ENCODE results near the gene POU2AF1.

Gene POU2AF1

DNA sequence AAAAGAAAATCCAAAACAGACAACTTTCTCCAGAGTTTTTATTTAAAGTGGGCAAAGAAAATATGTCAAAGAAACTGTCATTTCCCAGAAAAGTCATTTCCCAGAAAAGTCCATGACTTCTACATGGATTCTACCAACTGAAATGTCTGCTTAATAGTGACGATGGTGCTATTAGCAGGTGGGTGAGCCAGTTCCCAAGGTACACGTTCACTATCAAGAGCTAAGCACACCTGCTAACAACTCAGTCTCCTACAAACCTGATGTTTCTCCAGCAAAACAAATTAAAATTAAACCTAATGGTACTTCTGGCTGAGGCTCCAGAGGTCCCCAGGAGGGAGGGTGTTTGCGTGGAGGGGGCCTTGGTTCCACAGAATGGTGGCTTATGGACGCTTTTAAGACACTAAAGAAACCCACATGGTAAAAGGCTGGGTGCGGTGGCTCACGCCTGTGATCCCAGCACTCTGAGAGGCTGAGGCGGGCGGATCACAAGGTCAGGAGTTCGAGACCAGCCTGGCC, 26.8 kb downstream of the POU2AF1 start:
- no peaks in the 10 kb centered on the region for H3K9me3 ChIP-seq (ENCODE audit: low read length)
- H2AFZ ChIP-seq (ENCODE audit: low read depth, low read length), result no peak overlapping the region
- H3K36me3 ChIP-seq (ENCODE audit: insufficient read depth, low read length), result no peaks in the 10 kb centered on the region
- H3K4me1 ChIP-seq (ENCODE audit: insufficient read depth, low read length), result no peaks in the 10 kb centered on the region
- no peak overlapping the region for H3K4me3 ChIP-seq (ENCODE audit: low read length)
- no peaks in the 10 kb centered on the region for H3K27me3 ChIP-seq (ENCODE audit: insufficient read depth, low read length)

DNA sequence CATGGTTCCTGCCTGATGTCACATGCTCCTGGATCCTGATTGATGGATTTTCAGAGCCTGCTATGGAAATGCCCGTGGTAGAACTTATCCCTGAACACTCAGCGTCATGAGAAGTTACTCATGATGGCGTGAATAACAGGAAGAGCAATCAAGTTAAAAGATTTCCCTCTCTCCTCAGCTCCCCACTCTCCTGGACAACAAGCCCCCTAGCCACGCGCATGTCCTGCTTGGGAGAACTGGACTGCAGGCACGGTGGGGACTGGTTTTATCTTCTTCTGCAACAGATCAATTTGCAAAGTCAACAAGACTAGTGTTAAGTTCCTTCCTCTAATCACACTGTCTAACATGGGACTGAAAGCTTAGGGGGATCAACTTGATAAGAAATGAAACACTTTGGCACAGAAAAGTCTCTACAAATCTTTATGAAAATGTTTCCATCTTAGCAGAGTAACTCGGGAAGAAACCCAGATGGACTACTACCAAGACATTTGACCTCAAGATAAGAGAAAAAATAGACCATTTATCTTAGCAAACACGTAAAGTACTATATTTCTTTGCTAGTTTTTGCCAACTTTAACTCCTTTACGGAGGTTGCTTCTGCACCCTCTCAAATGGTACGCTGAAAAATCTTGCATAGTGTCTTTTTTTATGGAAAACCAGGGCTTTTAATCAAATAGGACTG, 27.6 kb downstream of the POU2AF1 start:
- Histone ChIP-seq H2AFZ (ENCODE audit: low read depth, low read length) (no peak overlapping the region), H3K4me1 (ENCODE audit: insufficient read depth, low read length) (no peaks in the 10 kb centered on the region), H3K36me3 (ENCODE audit: insufficient read depth, low read length) (no peaks in the 10 kb centered on the region), H3K9me3 (ENCODE audit: low read length) (no peaks in the 10 kb centered on the region), H3K27me3 (ENCODE audit: insufficient read depth, low read length) (no peaks in the 10 kb centered on the region), H3K4me3 (ENCODE audit: low read length) (no peak overlapping the region)

DNA sequence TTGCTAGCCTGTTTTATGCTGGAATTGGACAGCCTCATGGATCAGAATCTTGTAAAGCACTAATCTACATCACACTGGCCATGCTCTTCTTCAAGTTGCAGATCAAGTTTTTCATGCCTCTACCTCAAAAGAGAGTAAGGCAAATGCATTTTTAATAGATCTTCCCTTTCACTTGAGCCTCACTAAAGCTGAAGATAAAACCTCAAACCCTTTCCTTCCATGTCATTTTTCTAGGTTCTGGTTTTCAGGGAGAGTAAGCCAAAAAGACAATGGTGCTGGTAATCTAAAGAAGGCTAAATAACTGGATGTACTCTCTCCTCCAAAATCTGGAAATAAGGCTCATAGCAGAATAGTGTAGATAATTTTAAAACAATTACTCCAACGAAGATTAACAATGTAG, 28.3 kb downstream of the POU2AF1 start:
- Histone ChIP-seq H2AFZ (ENCODE audit: low read depth, low read length) (no peak overlapping the region), H3K27me3 (ENCODE audit: insufficient read depth, low read length) (no peaks in the 10 kb centered on the region), H3K9me3 (ENCODE audit: low read length) (no peaks in the 10 kb centered on the region), H3K4me3 (ENCODE audit: low read length) (no peak overlapping the region), H3K4me1 (ENCODE audit: insufficient read depth, low read length) (no peaks in the 10 kb centered on the region), H3K36me3 (ENCODE audit: insufficient read depth, low read length) (no peaks in the 10 kb centered on the region)

DNA sequence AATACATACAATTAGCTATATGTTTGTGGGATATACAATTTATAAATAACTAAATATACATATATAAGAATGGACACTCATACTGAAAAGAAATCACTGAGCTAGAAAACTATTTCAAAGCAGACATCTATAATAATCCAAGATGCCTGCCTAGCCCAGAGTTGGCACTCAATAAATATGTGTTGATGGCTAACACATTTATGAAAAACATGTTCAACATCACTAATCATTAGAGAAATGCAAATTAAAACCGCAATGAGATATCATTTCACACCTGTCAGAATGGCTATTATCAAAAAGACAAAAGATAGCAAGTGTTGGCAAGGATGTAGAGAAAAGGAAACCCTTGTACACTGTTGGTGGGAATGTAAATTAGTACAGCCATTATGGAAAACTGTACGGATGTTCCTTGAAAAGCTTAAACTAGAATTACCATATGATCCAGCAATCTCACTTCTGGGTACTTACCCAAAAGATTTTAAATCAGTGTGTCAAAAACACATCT, 29.8 kb downstream of the POU2AF1 start:
- Histone ChIP-seq H3K27me3 (ENCODE audit: insufficient read depth, low read length) (no peaks in the 10 kb centered on the region), H3K9me3 (ENCODE audit: low read length) (no peaks in the 10 kb centered on the region), H3K36me3 (ENCODE audit: insufficient read depth, low read length) (no peaks in the 10 kb centered on the region), H3K4me3 (ENCODE audit: low read length) (no peak overlapping the region), H3K4me1 (ENCODE audit: insufficient read depth, low read length) (no peaks in the 10 kb centered on the region), H2AFZ (ENCODE audit: low read depth, low read length) (no peak overlapping the region)

DNA sequence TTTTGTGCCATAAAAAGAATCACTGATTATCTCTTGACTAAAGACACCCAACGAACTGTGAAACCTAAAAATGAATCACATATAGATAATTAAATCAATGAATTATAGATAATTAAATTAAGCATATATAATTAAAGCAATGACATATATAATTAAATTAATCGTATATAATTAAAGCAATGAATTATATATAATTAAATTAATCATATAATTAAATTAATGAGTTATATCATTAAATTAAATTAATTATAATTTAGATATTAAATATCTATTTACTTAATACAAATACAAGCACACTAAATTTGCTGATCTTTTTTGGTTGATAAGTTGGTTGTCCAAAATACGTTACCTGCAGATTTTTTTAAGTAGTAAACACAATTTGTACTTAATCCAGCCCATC, 30.9 kb downstream of the POU2AF1 start:
- Histone ChIP-seq H3K9me3 (ENCODE audit: low read length) (no peaks in the 10 kb centered on the region), H2AFZ (ENCODE audit: low read depth, low read length) (no peak overlapping the region), H3K27me3 (ENCODE audit: insufficient read depth, low read length) (no peaks in the 10 kb centered on the region)

DNA sequence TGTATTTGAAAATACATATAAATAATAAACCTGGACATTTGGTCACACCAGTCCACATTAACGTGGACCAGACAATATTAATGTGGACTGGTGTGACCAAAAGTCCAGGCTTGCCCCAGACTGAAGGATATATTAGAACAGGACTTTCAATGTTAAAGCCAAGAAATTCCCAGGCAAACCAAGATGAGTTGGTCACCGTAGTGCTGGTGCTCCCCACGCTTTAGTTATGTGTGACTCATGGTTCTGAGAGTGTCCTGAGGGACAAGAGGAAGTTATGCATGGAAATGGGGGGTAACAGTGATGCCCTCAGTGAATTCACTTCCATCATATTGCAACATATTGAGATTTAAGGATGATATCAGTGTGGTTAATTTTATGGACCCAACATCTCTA, 31.4 kb downstream of the POU2AF1 start:
- Histone ChIP-seq H3K4me1 (ENCODE audit: insufficient read depth, low read length) (no peaks in the 10 kb centered on the region), H3K27me3 (ENCODE audit: insufficient read depth, low read length) (no peaks in the 10 kb centered on the region), H3K36me3 (ENCODE audit: insufficient read depth, low read length) (no peaks in the 10 kb centered on the region), H3K4me3 (ENCODE audit: low read length) (no peak overlapping the region), H3K9me3 (ENCODE audit: low read length) (no peaks in the 10 kb centered on the region), H2AFZ (ENCODE audit: low read depth, low read length) (no peak overlapping the region)

More for the DNA sequence above, 30.9 kb downstream of the POU2AF1 start:
- no peaks in the 10 kb centered on the region for H3K36me3 ChIP-seq (ENCODE audit: insufficient read depth, low read length)
- H3K4me3 ChIP-seq (ENCODE audit: low read length), result no peak overlapping the region
- H3K4me1 ChIP-seq (ENCODE audit: insufficient read depth, low read length), result no peaks in the 10 kb centered on the region

DNA sequence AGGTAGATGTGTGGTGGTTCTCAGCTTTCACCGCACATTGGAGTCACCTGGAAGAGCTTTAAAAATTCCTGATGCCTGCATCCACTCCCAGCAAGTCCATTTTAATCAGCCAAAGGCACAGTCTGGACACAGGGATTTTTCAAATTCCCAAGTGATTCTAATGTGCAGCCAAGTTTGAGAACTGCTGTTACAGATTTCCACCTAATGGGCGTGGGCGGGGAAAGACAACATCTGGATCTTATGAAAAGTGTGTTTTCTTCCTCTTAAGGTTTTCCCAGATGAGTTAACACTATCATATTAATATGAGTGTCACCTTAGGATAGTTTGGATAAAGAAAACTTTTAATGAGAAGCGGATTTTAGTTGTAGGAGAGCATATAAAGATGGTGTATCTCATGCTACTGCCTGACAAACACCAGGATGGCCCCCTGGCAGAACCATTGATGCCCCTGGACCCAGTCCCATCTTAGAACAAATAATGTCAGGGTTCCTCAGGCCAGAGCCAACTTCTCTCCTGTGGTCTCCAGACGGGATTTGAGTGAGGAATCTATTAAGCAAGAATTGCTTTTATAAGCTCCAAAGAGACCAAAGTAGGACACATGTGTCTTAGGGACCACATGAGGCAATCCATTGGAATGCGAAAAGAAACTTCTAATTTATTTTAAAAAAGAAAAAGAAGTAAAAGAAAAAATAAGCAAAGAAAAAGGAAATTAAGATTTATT, 31.9 kb downstream of the POU2AF1 start:
- no peak overlapping the region for H3K4me3 ChIP-seq (ENCODE audit: low read length)
- no peaks in the 10 kb centered on the region for H3K4me1 ChIP-seq (ENCODE audit: insufficient read depth, low read length)
- no peak overlapping the region for H2AFZ ChIP-seq (ENCODE audit: low read depth, low read length)
- no peaks in the 10 kb centered on the region for H3K27me3 ChIP-seq (ENCODE audit: insufficient read depth, low read length)
- H3K9me3 ChIP-seq (ENCODE audit: low read length), result no peaks in the 10 kb centered on the region
- H3K36me3 ChIP-seq (ENCODE audit: insufficient read depth, low read length), result no peaks in the 10 kb centered on the region

DNA sequence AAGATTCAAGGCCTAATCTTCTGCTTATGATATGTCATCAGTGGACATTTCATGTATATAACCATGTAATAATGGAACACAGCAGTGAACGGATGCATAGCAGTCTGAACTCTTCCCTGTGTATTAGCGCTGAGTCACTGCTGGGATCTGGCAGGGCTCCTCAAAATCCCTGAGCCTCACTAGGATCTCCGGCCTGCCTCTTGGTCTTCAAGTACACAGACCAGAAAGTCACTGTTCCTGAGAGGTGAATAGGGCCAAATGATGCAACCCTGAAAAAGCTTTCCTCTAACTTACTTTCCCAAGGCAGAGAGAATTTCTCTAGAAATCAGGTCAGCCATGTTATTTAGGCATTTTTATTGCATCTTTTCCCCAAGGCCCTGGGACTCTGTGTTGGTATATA, 35.0 kb downstream of the POU2AF1 start:
- no peak overlapping the region for H3K4me3 ChIP-seq (ENCODE audit: low read length)
- H3K36me3 ChIP-seq (ENCODE audit: insufficient read depth, low read length), result no peaks in the 10 kb centered on the region
- no peak overlapping the region for H2AFZ ChIP-seq (ENCODE audit: low read depth, low read length)
- no peaks in the 10 kb centered on the region for H3K9me3 ChIP-seq (ENCODE audit: low read length)
- H3K27me3 ChIP-seq (ENCODE audit: insufficient read depth, low read length), result no peaks in the 10 kb centered on the region
- no peaks in the 10 kb centered on the region for H3K4me1 ChIP-seq (ENCODE audit: insufficient read depth, low read length)

DNA sequence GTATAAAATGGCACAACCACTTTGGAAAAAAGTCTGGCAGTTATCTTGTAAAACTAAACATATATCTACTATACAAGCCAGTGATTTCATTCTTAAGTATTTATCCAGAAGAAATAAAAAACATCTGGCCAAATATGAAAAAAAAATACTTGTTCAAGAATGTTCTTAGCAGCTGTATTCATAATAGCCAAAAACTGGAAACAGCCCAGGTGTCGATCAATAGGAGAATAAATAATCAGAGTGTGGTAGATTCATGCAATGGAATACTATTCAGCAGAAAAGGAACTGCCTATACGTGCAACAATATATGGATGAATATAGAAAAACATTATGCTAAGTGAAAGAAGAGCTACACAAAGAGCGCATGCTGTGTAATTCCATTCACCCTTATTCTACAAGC, 36.7 kb downstream of the POU2AF1 start:
- Histone ChIP-seq H3K4me1 (ENCODE audit: insufficient read depth, low read length) (no peaks in the 10 kb centered on the region), H3K36me3 (ENCODE audit: insufficient read depth, low read length) (no peaks in the 10 kb centered on the region), H2AFZ (ENCODE audit: low read depth, low read length) (no peak overlapping the region), H3K9me3 (ENCODE audit: low read length) (no peaks in the 10 kb centered on the region), H3K27me3 (ENCODE audit: insufficient read depth, low read length) (no peaks in the 10 kb centered on the region), H3K4me3 (ENCODE audit: low read length) (no peak overlapping the region)

DNA sequence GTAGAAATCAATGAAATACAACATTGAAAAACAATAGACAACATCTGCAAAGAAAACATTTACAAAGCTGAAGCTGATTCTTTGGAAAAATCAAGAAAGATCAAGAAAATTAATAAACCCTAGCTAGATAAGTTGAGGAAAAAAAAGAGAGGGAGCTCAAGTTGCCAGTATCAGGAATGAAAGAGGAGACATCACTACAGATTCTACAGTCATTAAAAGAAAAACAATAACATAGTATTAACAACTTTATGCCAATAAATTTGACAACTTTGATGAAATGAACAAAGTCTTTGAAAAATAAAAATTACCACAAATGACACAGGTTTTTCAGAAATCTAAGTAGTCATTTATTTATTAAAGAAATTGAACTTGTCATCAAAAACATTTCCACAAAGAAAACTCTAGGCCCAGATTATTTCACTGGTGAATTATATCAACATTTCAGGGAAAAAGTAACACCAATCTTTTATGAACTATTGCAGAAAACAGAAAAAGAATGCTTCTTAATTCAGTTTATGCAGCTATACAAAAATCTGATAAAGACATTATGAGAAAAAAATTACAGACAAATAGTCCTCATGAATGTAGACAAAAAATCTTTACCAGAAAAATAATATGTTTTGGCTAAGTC, 39.2 kb downstream of the POU2AF1 start:
- Histone ChIP-seq H2AFZ (ENCODE audit: low read depth, low read length) (no peak overlapping the region), H3K4me3 (ENCODE audit: low read length) (no peak overlapping the region), H3K36me3 (ENCODE audit: insufficient read depth, low read length) (no peaks in the 10 kb centered on the region), H3K27me3 (ENCODE audit: insufficient read depth, low read length) (no peaks in the 10 kb centered on the region), H3K4me1 (ENCODE audit: insufficient read depth, low read length) (no peaks in the 10 kb centered on the region), H3K9me3 (ENCODE audit: low read length) (no peaks in the 10 kb centered on the region)

DNA sequence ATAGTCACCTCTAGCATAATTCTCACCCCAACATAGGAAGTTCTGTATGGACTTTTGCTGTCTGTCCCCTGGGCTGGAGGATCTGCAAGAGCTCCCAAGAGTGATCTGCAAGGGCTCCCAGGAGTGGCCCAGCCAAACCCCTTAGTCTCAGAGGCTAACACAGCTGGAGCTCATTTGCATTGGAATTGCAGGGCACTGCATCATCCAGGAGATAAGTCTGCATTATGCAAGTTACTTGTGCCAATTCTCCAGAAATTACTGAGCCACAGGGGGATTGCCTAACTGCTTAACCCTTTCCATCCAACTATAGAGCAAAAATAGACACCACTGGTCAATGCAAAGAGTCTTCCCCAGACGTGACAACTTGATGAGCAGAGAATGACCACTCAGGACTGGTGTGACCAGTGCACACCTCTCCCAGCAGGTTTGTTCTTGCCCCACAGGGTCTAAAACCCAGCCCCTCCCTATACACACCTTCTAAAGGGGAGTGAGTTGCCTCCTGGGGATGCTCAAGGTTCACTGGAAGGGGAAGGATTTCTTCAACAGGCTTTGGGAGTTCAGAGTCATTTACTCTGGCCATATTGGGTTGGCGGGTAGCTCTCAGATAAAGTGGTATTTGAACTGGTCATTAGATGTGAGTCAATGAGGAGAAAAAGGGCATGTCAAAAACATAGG, 42.4 kb downstream of the POU2AF1 start:
- H3K9me3 ChIP-seq (ENCODE audit: low read length), result no peaks in the 10 kb centered on the region
- no peaks in the 10 kb centered on the region for H3K36me3 ChIP-seq (ENCODE audit: insufficient read depth, low read length)
- H3K4me3 ChIP-seq (ENCODE audit: low read length), result no peak overlapping the region
- H2AFZ ChIP-seq (ENCODE audit: low read depth, low read length), result no peak overlapping the region
- no peaks in the 10 kb centered on the region for H3K27me3 ChIP-seq (ENCODE audit: insufficient read depth, low read length)
- no peaks in the 10 kb centered on the region for H3K4me1 ChIP-seq (ENCODE audit: insufficient read depth, low read length)

DNA sequence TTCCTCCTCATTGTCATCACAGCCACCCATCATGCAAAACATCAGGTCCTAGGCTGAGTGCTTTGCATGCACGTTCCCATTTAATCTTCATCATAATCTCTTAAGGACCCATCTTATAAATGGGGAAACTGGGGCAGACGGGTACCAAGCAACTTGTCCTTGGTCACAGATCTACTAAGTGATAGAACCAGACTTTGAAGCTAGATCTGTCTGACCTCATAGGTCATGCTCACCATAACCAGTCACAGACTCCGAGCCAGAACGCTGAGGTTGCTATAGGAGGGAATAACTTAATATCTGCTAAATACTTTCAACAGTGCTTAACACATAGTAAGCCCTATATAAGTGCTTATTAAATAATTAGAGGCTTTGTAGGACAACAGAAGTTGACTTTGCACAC, 43.0 kb downstream of the POU2AF1 start:
- Histone ChIP-seq H3K4me1 (ENCODE audit: insufficient read depth, low read length) (no peaks in the 10 kb centered on the region), H3K9me3 (ENCODE audit: low read length) (no peaks in the 10 kb centered on the region), H3K27me3 (ENCODE audit: insufficient read depth, low read length) (no peaks in the 10 kb centered on the region), H3K4me3 (ENCODE audit: low read length) (no peak overlapping the region), H2AFZ (ENCODE audit: low read depth, low read length) (no peak overlapping the region), H3K36me3 (ENCODE audit: insufficient read depth, low read length) (no peaks in the 10 kb centered on the region)

DNA sequence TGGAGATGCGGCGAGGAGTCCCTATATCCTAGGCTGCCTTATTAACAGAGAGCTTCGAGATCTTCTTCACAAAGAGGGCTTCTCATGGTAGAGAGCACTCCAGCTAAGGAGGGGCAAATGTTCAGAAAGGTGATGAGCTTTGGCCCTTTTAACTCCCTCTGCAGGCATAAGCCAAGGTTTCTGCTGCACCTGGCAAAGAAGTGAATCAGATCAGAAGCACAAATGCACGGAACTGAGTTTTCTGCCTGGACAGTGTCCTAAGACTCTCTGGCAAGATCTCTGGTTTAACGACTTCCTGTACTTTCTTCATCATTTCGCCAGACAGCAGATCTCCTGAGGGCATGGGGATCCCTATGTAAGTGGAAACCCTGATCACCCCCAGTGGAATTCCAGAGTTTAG, 43.5 kb downstream of the POU2AF1 start:
- Histone ChIP-seq H3K4me3 (ENCODE audit: low read length) (no peak overlapping the region), H3K4me1 (ENCODE audit: insufficient read depth, low read length) (no peaks in the 10 kb centered on the region), H3K9me3 (ENCODE audit: low read length) (no peaks in the 10 kb centered on the region), H3K27me3 (ENCODE audit: insufficient read depth, low read length) (no peaks in the 10 kb centered on the region), H3K36me3 (ENCODE audit: insufficient read depth, low read length) (no peaks in the 10 kb centered on the region), H2AFZ (ENCODE audit: low read depth, low read length) (no peak overlapping the region)

Measured in neuron (in vitro differentiated cells).